HUES6 (cell line): Measurements from ENCODE around the gene ATF6B.

ENCODE experiments used
- H3K27ac ChIP-seq: 2 replicates; pipeline ENCODE4 v1.7.0; 2013; ENCODE audit warnings: low read depth, mild to moderate bottlenecking, low read length, inconsistent platforms
- H3K27me3 ChIP-seq: 2 replicates; pipeline ENCODE4 v1.6.1; 2013; ENCODE audit warnings: low read length; ENCODE audit not compliant: control insufficient read depth, insufficient read depth
- H3K36me3 ChIP-seq: 2 replicates; pipeline ENCODE4 v1.6.1; 2013; ENCODE audit warnings: low read length; ENCODE audit not compliant: control insufficient read depth, insufficient read depth
- H3K4me1 ChIP-seq: 2 replicates; pipeline ENCODE4 v1.6.1; 2013; ENCODE audit warnings: low read length; ENCODE audit not compliant: control insufficient read depth, insufficient read depth
- H3K4me3 ChIP-seq: 2 replicates; pipeline ENCODE4 v1.5.1; 2013; ENCODE audit warnings: low read depth, low read length
- H3K9ac ChIP-seq: one replicate; pipeline ENCODE4 v1.6.1; 2013; ENCODE audit warnings: mild to moderate bottlenecking, low read length
- H3K9me3 ChIP-seq: 2 replicates; pipeline ENCODE4 v1.6.1; 2013; ENCODE audit warnings: low read depth, low read length; ENCODE audit not compliant: control insufficient read depth, insufficient read depth

ATF6B gene

DNA sequence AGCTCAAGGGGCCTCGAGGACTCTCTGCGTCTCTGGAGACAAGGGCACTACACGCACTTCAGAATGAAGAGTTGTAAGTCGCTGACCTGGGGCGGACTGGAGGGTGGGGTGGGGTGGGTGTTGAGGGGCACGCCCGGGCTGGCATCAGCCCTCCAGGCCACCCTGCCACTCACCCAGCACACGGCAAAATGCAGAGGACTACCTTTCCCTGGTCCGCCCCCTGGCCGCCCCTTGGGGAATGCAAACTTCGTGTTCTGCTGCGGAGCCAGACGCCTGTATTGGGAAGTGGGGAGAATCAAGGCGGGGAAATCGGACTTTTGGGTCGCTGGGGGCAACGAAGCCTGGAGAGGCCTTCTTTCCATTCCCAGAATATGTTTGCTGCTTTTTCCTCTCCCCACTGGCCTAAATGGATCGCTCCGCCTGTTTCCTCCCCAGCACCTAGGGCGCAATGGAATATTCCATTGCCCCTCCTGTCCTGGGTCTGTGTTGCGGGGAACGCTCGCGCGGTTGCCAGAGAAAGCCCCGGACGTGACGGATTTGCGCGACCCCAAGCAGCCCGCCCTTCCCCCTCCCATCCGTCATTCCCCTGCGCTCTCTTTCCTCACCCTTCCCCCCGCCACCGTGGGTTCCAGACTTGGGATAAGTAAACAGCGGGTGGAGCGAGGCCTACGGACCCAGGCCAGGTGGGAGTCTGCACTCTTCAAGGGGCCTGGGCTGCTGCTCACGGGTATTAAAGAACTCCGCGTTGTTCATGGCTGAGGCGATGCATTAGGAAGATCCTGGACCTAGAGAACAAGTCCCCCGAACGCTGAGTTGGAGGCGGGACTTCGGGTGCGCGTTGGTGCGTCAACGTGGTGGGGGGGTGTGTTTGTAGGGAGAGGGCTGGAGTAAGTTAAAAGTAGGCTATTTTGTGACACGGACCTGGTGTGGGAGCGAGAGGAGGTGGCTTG, 25.8 kb upstream of the ATF6B start, which contains the start of gene PPT2:
Gene PPT2 (plus strand): TSS at position 578 of the 950 bp plus-strand sequence. CDS start 454 bp downstream, outside the sequence.
- Histone ChIP-seq H3K4me1 (peaks cover 30% of the 10 kb centered on the region), H3K4me3 (peak within 1 kb of the TSS; percentile 86), H3K27me3 (peaks cover 36% of the 10 kb centered on the region), H3K9ac (peak within 1 kb of the TSS; percentile 91), H3K27ac (peak within 1 kb of the TSS; percentile 72; the same call in 1 of the 2 replicates), H3K36me3 (peaks cover 25% of the 10 kb centered on the region), H3K9me3 (no peaks in the 10 kb centered on the region)

DNA sequence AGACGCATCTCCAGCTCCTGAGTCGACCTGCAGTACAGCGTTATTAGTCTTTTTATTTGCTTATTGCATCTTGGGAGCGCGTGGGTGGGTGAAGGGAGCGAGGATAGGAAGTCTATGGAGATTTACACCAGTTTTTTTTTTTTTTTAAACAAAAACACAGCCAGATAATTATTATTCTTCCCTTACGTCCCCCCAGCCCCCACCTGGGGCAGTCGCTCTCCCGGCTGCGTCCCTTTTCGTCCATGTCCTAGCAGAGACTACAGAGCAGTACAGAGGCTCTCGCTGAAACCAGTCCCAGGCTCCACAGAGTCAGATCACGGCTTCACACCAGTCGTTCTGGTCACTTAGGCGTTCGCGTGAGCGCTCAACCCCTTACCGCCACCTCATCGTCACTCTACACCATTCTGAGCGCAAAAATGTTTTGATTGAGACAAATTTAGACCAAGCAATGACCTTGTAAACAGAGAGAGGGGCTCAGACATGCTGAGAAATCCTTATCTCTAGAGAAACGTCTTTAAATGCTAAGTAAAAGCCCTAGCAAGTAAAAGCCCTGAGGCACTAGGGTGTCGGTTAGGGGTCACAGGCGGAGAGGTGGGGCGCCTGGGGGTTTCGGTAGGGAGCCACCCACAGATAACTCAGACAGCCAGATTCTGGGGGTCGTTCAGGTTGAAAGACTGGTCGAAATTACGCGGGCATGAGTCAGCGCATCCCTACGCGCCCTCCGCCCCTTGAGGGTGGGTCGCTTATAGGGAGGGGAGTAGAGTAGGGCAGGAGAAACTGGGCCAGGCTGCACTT, 24.9 kb upstream of the ATF6B start:
- peaks cover 36% of the 10 kb centered on the region for H3K27me3 ChIP-seq
- peaks cover 30% of the 10 kb centered on the region for H3K4me1 ChIP-seq
- H3K27ac ChIP-seq, result peak overlapping the region; percentile 48; the same call in 1 of the 2 replicates
- H3K4me3 ChIP-seq, result peak overlapping the region; percentile 86
- H3K9me3 ChIP-seq, result no peaks in the 10 kb centered on the region
- H3K36me3 ChIP-seq, result peaks cover 17% of the 10 kb centered on the region
- H3K9ac ChIP-seq, result peak overlapping the region; percentile 91

DNA sequence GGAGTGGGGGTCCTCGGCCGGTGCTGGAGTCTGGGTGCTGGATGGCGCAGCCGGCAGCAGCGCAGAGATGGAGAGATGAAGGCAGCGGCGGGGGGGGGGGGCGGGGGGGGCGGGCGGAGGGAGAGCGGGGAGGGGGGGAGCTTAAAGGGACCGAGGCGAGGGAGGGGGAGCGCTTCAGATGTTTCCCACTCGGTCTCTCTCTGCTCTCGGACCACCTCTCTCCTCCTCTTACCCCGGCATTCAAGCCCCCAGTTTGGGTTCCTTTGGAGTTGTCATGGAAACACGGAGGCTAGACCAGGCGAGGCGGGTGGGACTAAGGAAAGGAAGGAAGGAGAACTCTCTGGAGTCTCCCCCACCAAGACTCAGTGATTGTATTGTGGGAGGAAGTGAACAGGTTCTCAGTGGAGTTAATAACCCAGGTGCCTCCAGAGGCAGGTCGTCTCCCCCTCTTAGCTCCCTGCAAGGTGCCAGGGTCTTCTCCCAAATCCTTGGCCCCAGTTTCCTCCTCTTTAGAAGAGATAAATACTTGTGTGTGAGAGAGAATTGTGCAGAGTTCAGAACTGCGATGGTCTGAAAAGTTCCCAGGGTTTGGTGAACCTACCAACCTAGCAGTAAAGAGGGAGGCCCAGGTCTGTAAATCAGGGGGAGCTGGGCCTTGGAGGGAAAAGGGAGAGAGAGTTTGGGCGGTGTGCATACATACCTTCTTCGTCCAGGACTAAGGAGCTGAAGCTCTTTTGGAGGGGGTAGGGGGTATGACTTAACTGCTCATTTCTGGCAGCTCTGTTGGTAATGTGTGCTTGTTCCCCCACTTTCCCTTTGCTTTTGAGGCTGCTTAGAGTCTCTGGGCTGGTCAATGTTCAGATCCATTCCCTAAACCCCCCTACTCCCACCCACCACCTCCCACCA, 24.1 kb upstream of the ATF6B start, which contains the start of gene PRRT1:
Gene PRRT1 (minus strand): TSS at position 77 of the 906 bp plus-strand sequence. CDS start 112 bp downstream, outside the sequence.
- Histone ChIP-seq H3K9me3 (no peaks in the 10 kb centered on the region), H3K27me3 (peaks cover 36% of the 10 kb centered on the region), H3K4me3 (peak within 1 kb of the TSS; percentile 86), H3K27ac (no peak within 1 kb of the TSS), H3K4me1 (peaks cover 36% of the 10 kb centered on the region), H3K36me3 (peaks cover 10% of the 10 kb centered on the region), H3K9ac (peak within 1 kb of the TSS; percentile 91)

DNA sequence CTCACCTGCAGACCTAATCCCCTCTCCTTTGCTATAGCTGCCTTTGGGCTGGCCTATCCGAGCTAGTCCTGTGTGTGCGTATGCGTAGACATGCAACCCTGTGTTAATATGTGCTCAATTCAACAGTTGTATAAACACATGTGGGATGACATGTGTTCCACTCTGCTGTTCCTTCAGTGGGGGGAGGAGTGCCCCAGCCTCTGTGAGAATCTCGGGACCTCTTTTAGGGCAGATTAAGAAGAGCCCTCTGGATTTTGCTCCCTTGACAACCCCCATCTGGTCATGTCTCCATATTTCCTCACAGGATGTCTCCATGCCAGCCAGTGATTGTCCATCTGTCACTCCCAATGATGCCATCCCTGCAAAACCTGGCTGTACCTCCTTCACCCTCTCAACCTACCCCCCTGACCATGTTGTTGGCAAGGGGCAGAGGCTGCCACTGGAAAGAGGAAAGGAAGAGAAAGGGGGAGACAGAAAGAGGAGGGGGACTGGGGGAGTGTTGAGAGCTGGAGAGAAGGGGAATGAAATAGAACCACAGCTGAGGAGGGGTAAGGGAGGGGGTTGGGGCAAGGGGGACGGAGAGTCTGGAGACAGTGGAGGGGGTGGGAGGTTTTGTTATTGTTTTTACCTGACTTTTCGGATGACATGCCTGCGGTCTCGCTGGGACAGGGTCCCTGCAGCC, 23.3 kb upstream of the ATF6B start:
- Histone ChIP-seq H3K27ac (no peak overlapping the region), H3K9me3 (no peaks in the 10 kb centered on the region), H3K4me1 (peaks cover 44% of the 10 kb centered on the region), H3K27me3 (peaks cover 36% of the 10 kb centered on the region), H3K36me3 (peaks cover 7% of the 10 kb centered on the region), H3K4me3 (peak overlapping the region; percentile 49), H3K9ac (no peak overlapping the region)

DNA sequence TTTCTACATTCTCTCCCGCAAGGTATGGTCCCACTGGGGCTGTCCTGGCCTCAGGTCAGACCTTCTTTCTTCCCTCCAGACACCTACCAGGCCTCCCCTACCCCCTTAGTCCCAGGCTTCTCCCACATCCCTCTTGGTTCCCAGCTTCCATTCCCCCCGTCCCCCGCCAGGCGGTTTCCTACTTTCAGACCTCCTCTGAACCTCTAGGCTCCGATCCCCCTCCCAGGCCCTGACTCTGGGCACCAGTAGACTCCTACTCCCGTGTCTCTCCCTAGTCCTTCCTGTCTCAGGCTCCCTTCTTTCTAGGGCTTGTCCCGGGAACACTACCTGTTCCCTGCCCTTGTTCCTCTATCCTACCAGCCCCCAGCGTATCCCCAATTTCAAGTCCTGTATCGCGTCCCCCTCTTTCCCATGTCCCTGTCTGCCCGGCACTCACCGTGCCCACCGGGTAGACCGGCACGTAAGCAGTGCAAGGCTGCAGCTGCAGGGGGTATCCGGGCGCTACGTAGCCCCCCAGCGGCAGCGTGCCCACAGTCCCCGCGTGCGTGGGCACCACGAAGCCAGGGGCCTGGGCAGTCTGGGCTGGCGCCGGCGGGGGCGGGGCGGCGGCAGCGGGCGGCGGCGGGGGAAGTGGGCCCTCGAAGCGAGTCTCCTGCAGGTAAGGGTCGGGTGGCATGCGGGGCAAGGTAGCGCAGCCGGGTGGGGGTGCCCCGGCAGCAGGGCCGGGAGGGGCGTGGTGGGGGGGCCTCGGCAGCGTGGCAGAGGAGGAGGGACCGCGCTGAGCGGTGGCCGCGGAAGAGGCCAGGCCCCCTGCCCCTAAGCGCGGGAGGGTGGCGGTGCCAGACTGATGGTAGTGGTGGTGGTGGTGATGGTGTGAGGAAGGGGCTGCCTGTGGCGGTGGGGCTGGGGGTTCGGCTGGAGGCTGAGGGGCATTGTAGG, 22.2 kb upstream of the ATF6B start:
- Histone ChIP-seq H3K9ac (no peak overlapping the region), H3K4me3 (peak overlapping the region; percentile 56), H3K27ac (no peak overlapping the region), H3K9me3 (no peaks in the 10 kb centered on the region), H3K36me3 (no peaks in the 10 kb centered on the region), H3K27me3 (peaks cover 36% of the 10 kb centered on the region), H3K4me1 (peaks cover 52% of the 10 kb centered on the region)

DNA sequence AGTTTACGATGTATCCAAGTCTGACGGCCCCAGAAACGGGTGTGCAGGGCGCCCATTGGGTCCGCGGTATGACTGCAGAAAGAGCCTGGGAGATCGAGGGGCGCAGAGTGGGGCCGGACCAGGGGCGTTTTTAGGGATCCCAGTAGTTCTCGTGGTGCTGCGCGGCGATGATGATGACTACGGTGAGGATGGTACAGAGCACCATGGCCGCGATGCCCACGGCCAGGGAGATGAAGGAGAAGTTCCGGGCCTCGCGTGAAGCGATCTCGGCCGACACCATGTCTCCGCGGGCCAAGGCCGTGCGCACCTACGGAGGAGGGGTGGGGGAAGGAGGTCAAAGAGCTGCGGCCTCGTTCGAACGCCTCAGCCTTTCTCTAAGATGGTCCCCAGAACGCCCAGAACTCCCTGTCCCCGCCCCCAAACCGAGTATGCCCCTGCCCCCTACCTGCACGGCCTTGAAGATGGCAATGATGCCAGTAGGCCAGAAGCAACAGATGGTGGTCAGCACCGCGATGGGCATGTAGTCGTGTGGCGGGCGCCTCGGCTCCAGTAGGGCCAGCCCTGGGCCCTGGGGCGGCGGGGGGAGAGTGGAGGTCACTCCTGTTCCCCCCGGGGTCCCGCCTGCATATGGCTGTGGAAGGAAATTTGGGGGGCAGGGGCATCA, 21.2 kb upstream of the ATF6B start:
- no peaks in the 10 kb centered on the region for H3K9me3 ChIP-seq
- H3K36me3 ChIP-seq, result no peaks in the 10 kb centered on the region
- H3K4me3 ChIP-seq, result peak overlapping the region; percentile 56
- H3K4me1 ChIP-seq, result peaks cover 45% of the 10 kb centered on the region
- no peak overlapping the region for H3K9ac ChIP-seq
- peaks cover 36% of the 10 kb centered on the region for H3K27me3 ChIP-seq
- H3K27ac ChIP-seq, result no peak overlapping the region

DNA sequence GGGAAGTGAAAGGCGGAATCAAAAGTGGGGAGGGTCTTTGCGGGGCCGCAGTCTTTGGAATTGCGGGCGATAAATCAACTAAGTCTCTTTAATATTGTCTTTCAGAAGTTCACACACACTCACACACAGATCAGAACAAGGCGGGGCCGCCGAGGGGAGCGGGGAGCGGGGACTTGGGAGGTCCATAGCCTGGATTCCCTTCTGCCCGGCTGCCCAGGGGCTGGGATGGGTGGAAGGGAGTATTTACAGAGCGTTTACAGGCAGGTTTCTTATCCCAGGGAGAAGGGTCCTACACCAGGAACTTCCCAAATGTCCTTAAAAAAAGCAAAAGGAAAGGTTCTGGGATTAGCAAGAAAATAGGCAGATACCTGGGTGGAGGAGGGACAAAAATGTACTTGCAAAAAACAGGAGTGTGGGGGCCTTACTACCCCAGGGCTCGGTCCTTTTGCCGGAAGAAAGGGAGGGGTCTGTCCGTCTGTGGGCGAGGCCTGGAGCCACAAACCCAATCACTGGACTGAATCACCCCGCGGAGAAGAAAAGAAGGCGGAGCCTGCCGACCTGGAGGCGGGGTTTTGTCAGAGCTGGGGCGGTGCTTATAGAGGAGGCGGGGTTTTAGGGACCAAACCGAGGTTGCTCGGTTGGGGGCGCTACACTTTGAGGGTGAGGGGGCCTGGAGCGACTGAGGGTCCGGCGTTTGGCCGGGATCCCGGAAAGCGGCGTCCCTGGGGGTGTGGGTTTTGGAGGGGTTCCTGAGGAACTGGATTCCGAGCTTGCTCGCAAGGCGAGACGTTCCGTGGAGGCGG, 20.4 kb upstream of the ATF6B start:
- Histone ChIP-seq H3K9me3 (no peaks in the 10 kb centered on the region), H3K4me3 (peak overlapping the region; percentile 56), H3K36me3 (no peaks in the 10 kb centered on the region), H3K27ac (no peak overlapping the region), H3K27me3 (peaks cover 36% of the 10 kb centered on the region), H3K9ac (no peak overlapping the region), H3K4me1 (peaks cover 45% of the 10 kb centered on the region)

DNA sequence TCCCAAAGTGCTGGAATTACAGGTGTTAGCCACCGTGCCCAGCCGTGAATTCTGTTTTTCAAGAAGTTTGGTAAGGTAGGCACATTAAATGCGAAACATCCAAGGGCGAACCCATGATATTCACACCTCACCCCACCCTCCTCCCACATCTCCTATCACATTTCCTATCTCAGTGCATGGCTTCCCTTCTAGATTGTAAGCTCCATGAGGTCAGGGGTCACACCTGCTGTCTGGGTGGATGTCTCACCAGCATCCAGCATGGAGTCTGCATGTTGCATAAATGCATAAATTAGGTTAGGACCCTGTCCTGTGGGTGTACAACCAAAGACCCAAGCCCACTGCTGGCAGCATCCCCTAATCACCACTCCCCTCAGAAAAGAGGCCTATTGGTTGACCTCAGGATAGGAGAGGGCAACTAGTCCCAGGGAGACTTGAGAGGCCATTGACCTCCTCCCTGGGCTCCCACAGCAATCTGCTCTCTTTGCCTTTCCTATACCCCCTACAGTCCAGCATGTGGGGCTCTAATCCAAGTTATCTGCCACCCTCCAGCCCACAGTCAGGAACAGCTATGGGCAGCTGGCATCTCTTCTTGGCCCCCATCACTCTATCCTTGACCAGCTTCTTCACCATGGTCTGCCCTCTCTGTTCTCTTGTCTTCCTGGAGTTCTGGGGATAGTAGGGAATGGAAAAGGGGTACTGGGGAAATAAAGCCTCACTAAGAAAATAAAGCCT, 19.5 kb upstream of the ATF6B start:
- Histone ChIP-seq H3K9me3 (no peaks in the 10 kb centered on the region), H3K36me3 (no peaks in the 10 kb centered on the region), H3K4me3 (peak overlapping the region; percentile 56), H3K4me1 (peaks cover 45% of the 10 kb centered on the region), H3K27me3 (peaks cover 34% of the 10 kb centered on the region), H3K9ac (no peak overlapping the region), H3K27ac (no peak overlapping the region)
